Measurements from ENCODE around the gene PALLD. TPM values are rescaled to one million over a fixed set of nuclear protein-coding genes. Genes with fewer than 3 reads are reported as not detected.

PALLD gene
- total RNA-seq, 4 donors from 2014 or later: 93.3 to 214 (median 174) TPM

GRCh38 chr4:168925789-168926490 lies 429.1 kb downstream of the PALLD start:
- DNase-seq (ENCODE audit: low spot score in 2 of 2): no peak
- WGBS, 2 donors: 88 to 91% methylated on average over 5 of the region's 5 CpGs
- Histone ChIP-seq H3K4me1 (peaks cover 0 to 12% (median 0%) of the 10 kb centered on the region in 4 donors), H3K27me3 (no peaks in the 10 kb centered on the region), H3K36me3 (peaks cover 0 to 79% (median 0%) of the 10 kb centered on the region in 3 donors), H3K27ac (no peak overlapping the region), H3K4me3 (no peak overlapping the region), H3K9me3 (peaks cover 0 to 3% (median 0%) of the 10 kb centered on the region in 4 donors)
- TF ChIP-seq EP300 (IDR thresholded peaks at IDR 0.05) (no peak), CTCF (IDR thresholded peaks at IDR 0.05) (no peak)

DNA sequence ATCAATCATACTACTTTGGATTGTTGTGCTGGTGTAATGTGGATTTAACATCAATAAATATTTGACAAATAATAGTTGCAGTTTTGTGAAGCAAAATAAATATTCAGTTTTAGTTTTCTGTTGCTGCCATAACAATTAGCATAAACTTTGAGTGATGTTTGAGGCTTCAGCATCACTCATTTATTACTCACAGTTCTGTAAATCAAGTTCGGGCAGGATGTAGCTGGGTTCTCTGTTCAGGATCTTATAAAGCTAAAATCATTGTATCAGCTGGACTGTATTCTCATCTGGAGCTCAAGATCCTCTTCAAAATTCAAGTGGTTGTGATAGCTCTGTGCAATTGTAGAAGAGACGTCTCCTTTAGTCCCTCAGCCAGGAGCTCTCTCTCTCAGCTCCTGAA lies 431.5 kb downstream of the PALLD start:
- H3K4me1 ChIP-seq: peaks cover 0 to 7% (median 0%) of the 10 kb centered on the region in 4 donors
- no peak overlapping the region for H3K4me3 ChIP-seq
- H3K9me3 ChIP-seq: peaks cover 0 to 27% (median 4%) of the 10 kb centered on the region in 4 donors
- H3K27me3 ChIP-seq: no peaks in the 10 kb centered on the region
- H3K27ac ChIP-seq: no peak overlapping the region
- peaks cover 0 to 74% (median 0%) of the 10 kb centered on the region in 3 donors for H3K36me3 ChIP-seq
- WGBS, 2 donors: 84 to 87% methylated on average over 2 of the region's 2 CpGs
- no peak for DNase-seq (ENCODE audit: low spot score in 2 of 2)
- TF ChIP-seq EP300 (IDR thresholded peaks at IDR 0.05) (no peak), CTCF (IDR thresholded peaks at IDR 0.05) (no peak), POLR2A (IDR thresholded peaks at IDR 0.05) (no peak)

DNA sequence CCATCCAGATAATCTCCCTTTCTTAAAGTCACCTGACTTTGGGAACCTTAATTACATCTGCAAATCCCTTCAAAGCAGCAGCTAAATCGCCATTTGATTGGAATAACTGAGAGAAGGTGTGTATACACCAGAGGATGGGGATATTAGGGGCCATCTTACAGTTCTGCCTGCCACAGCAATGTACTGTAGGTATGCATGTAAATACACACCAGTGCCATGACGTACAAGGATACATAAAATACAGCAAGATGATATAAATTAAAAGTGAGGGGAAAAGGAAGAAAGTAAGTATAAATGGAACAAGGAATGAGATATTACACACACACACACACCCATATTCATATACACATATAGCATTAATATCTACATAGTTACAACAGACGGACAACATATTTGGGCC lies 432.0 kb downstream of the PALLD start:
- no peaks in the 10 kb centered on the region for H3K27me3 ChIP-seq
- H3K9me3 ChIP-seq: peaks cover 0 to 31% (median 6%) of the 10 kb centered on the region in 4 donors
- H3K4me3 ChIP-seq: no peak overlapping the region
- H3K36me3 ChIP-seq: peaks cover 0 to 74% (median 0%) of the 10 kb centered on the region in 3 donors
- peaks cover 0 to 2% (median 0%) of the 10 kb centered on the region in 4 donors for H3K4me1 ChIP-seq
- no peak for DNase-seq (ENCODE audit: low spot score in 2 of 2)
- H3K27ac ChIP-seq: no peak overlapping the region
- TF ChIP-seq EP300 (IDR thresholded peaks at IDR 0.05) (no peak), CTCF (IDR thresholded peaks at IDR 0.05) (no peak), POLR2A (IDR thresholded peaks at IDR 0.05) (no peak)
- 86 to 92% methylated on average over 3 of the region's 3 CpGs for WGBS, 2 donors

GRCh38 chr4:168930413-168931196 lies 433.8 kb downstream of the PALLD start:
- no peak overlapping the region for H3K4me3 ChIP-seq
- no peaks in the 10 kb centered on the region for H3K27me3 ChIP-seq
- H3K36me3 ChIP-seq: peaks cover 0 to 66% (median 0%) of the 10 kb centered on the region in 3 donors
- H3K9me3 ChIP-seq: peaks cover 0 to 44% (median 9%) of the 10 kb centered on the region in 4 donors
- 94 to 95% methylated on average over 6 of the region's 6 CpGs for WGBS, 2 donors
- TF ChIP-seq POLR2A (IDR thresholded peaks at IDR 0.05) (no peak), CTCF (IDR thresholded peaks at IDR 0.05) (no peak), EP300 (IDR thresholded peaks at IDR 0.05) (no peak)
- no peaks in the 10 kb centered on the region for H3K4me1 ChIP-seq
- H3K27ac ChIP-seq: no peak overlapping the region
- no peak for DNase-seq (ENCODE audit: low spot score in 2 of 2)

- no peak overlapping the region for H3K4me3 ChIP-seq
- no peaks in the 10 kb centered on the region for H3K4me1 ChIP-seq
- TF ChIP-seq CTCF (IDR thresholded peaks at IDR 0.05): no peak
- TF ChIP-seq POLR2A (IDR thresholded peaks at IDR 0.05): no peak
- TF ChIP-seq EP300 (IDR thresholded peaks at IDR 0.05): no peak
- no peak for DNase-seq (ENCODE audit: low spot score in 2 of 2)
- no peaks in the 10 kb centered on the region for H3K27me3 ChIP-seq
- H3K27ac ChIP-seq: no peak overlapping the region
- peaks cover 0 to 64% (median 0%) of the 10 kb centered on the region in 3 donors for H3K36me3 ChIP-seq
- peaks cover 0 to 50% (median 9%) of the 10 kb centered on the region in 4 donors for H3K9me3 ChIP-seq
Observed at GRCh38 chr4:168931215-168931650, 434.4 kb downstream of the PALLD start.
